Measurements from ENCODE around the gene RBMS3. TPM values are rescaled to one million over a fixed set of nuclear protein-coding genes. Genes with fewer than 3 reads are reported as not detected.

RBMS3 gene
- total RNA-seq, 2 donors from 2014 or later: 87.1 to 109 TPM

DNA sequence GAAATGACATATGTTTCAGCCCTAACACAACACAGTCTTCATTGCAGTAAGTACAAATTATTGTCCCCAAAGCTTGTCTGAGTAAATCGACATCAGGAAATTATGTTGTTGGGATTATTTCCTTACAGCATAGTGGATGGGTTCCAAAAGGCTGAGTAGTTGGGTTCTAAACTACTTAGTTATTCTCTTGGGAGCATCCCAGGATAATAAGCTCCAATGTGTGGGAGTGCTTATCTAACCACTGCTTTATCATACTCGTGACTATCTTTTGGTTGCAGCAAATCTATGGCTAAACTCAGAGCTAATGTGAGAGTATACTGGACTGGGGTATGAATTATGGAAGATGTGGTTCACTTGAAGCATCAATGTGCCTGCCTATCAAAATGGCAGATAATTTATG is 128.5 kb downstream of the RBMS3 start:
- DNase-seq (ENCODE audit: low spot score): no peak
- intact Hi-C loops (cut with DNase I): no loop called here

GRCh38 chr3:29410220-29410619 is 129.3 kb downstream of the RBMS3 start:
- no peak for DNase-seq (ENCODE audit: low spot score)
- intact Hi-C loops (cut with DNase I): no loop called here

GRCh38 chr3:29410660-29411405 is 130.0 kb downstream of the RBMS3 start:
- intact Hi-C loops (cut with DNase I): no loop called here
- no peak for DNase-seq (ENCODE audit: low spot score)

DNA sequence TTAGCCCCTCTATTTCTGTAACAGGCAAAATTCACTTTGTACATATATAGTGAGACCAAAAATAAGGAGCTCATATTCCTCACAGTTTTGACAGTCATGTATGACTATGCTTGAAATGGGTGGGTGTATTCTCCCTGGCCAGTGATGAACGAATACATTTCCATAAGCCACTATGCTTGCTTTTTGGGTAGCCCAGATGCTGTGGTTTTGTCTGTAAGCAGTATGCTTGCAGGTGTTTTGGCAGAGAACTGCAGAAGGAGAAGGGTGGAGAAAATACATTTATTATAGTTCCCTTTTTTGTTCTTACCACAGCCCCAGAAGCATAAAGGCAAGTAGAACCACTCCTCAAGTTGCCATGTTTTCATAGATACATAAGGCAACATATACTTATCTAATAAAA is 131.2 kb downstream of the RBMS3 start:
- intact Hi-C loops (cut with DNase I): no loop called here
- DNase-seq (ENCODE audit: low spot score): no peak

DNA sequence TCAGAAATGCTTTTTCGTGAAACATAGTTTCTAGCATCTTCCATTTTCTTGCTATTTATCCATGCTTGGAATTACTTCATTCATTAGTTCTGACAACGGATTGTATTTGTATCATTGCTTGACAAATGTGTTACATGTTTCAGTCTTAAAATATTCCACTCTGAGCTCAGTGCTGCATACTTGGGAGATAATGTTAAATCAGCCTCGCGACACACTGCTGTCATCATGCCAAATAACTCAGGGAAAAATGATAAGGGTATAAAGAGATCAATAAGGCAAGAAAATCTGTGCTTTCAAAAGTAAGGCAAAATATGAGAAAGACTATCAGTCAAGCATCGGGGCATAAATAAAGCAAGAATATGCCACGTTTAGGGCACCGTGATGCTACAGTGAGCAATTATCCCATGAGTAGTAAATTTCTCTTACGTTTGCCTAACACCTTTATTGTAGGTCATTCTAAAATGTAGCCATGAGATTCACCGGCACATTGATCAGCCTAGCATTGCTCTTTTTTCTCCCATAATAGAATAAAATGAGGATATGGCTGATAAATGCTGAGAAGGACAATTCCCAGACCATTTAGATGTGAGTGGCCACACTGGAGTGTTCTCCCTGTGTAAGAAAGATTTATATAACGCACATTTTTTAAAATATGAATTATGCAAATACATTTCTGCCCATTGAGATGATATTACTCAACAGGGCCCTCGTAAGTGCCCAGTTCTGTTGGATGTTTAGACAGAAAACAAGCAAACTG is 133.8 kb downstream of the RBMS3 start:
- DNase-seq (ENCODE audit: low spot score): no peak
- intact Hi-C loops (cut with DNase I): no loop called here

DNA sequence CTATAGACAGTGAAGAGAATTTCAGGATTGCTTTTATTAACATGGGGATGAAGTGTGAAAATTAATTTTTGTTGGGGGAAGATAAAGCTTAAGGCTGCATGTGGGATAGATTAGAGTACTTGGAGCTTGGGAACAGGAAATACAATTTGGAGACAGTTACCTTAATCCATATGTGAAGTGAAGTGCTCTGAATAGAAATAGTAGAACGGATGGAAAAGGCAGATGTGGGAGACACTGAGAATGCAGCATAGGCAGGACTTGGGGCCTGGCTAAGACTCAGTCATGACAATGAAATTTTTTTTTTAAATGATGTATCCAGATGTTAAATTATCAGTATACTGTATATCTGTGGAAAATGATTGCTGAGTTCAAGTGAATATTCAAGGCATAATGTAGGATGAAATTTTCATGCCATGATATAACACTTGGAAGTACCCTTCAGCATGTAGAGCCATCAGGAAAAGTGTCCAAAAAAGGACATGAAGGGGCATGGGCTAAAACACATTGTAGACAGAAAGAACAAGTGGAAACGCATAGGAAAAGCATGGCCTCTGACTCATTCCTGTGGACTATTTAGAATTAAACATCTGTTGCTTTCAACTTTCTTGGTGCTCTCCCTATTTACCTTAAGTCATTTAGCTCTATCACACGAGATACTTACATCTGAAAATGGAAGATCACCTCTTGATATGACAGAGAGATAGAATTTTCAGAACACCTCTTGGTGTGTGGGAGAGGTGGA is 134.8 kb downstream of the RBMS3 start:
- no peak for DNase-seq (ENCODE audit: low spot score)
- intact Hi-C loops (cut with DNase I): no loop called here

GRCh38 chr3:29416514-29416913 is 135.6 kb downstream of the RBMS3 start:
- intact Hi-C loops (cut with DNase I): no loop called here
- DNase-seq (ENCODE audit: low spot score): peak; percentile 26

DNA sequence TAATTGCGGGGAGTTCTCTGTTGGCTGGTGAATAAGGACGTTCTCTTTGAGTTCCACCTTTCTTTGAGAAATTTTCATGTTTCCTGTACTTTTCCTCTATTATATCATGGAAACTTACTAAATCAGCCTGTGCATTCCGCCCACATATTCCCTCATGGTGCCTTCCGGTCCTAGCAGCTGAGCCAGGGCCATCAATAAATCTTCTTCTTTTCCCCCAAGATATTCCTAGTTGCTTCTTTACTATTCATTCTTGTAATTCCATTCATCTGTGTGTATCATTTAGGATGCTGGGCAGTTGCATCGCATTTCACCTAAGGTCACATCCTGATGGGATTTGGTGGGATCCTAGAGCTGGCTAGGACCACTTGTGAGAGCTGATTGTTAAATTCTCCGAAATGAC is 139.2 kb downstream of the RBMS3 start:
- no peak for DNase-seq (ENCODE audit: low spot score)
- intact Hi-C loops (cut with DNase I): no loop called here

DNA sequence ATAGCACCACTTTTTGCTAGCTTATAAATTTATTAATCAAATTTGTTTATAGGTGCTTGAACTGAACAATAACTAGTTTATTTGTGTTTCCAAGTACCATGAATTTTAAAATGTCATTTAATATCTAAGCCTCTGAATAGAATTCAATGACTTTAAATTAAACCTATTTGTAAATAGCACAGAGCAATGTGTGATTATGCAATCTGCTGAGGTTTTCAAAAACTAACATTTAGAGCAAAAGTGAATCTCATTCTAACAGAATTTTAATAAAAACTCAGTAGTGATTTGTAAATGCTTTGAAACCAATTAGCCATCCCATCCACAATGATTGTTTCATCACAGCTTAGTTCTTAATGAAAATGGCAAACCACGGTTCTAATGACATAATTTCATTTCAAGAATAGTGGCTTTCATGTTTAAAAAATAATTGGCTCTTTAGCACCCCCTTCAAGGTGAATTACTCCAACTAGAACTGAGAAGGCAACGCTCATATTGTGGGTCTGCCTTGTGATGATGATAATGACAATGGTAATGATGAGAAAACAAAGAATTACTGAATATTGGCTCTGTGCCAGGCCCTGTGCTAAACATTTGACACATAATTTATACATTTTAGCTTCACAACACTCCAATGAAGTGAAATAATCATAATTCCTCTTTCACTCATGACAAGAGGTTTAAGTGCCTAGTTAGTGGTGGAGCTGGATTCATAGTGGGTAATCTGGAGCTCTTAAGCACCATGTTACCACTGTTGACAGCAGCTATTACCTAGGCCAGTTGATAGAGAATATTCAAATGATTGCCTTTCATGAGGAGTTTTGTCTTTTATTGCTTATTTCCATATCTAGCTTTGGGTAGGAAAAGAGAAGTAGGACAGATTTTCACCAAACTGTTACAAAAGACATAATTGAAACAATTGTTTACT is 145.7 kb downstream of the RBMS3 start:
- intact Hi-C loops (cut with DNase I): no loop called here
- DNase-seq (ENCODE audit: low spot score): no peak

DNA sequence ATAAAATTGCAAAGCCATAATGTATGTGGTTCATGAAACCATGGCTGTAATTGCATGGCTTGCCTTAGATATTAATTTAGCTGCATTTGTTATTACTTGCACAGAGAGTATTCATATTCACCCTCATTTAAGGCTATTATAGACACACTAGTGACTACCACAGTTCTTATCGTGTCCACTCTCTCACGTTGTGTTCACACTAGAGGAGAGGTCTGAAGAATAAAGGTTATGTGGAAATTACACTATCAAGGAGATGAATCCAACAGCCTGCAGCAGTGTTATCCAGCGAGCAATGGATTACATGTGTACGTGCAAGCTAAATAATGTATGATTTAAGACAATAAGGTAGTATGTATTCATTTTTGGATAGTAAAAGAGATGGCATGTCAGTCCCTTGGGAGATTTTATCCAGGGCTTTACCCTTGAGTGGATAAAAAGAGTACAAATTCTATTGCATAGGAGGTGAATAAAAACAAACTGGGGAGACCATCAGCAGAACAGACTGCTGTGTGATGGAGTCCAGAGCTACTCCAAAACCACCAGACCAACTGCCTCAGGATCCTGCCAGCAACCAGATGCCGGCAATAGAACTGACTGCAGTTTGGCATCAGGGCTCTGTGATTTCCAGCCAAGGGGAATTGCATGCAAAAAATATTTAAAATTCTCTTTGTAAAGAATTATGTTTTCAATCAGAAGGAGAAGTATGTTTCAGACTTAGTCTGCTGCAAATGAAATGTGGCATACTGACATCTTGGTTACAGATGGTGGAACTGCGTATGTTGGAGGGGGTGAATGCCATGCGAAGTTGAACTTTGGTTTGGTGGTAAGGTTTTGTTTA is 146.6 kb downstream of the RBMS3 start:
- no peak for DNase-seq (ENCODE audit: low spot score)
- intact Hi-C loops (cut with DNase I): no loop called here

DNA sequence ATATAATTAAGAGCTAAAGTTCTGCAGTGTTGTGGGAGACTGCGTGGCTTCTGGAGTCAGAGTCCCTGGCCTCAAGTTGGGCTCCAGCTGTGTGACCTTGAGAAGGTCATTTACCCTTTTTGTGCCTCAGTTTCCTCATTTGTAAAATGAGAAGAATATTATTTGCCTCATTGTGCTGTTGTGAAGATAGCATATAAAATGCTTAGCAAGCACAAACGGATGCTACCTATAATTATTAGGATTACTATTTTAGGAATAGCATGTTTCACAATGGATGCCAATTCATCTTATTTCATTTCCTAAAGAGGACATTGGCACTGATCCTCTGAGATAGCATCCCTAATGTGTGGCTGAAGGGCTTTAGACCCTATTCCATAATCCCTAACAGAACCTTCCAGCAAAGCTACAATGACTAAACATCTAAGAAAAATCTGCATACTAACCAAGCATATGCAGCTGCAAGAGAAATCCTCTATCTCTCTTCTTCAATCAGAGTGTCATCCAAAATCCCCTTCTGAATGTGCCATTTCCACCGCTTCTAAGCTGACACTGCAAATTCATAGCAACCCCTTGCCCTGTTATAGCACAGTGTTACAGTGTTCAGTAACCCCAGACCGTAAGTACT is 148.3 kb downstream of the RBMS3 start:
- intact Hi-C loops (cut with DNase I): no loop called here

DNA sequence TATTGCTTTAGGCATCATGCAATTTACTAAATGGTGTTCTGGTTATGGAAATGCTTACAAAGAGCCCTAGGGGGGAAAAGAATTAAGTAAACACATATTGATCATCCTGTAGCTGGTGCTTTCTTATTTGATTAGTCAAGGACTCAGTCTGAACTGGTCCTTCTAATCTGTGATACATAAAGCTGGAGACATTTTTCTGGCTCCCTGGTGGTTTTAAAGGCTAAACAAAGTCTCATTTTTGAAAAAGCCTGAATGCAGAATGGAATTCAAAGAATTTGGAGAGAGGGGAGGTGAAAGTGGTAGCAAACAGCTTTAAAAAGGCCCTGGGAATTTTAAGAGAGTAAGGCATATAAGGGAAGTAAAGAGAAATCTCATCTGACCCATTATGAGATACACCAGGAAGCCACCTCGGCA is 149.7 kb downstream of the RBMS3 start:
- intact Hi-C loops (cut with DNase I): loop anchor here in 1 of 2 donors (10.0 kb wide), 1 partner anchor 146 kb away; the partner anchor contains the start of gene RBMS3
- DNase-seq (ENCODE audit: low spot score): no peak

More for the DNA sequence above, 148.3 kb downstream of the RBMS3 start:
- DNase-seq (ENCODE audit: low spot score): no peak

DNA sequence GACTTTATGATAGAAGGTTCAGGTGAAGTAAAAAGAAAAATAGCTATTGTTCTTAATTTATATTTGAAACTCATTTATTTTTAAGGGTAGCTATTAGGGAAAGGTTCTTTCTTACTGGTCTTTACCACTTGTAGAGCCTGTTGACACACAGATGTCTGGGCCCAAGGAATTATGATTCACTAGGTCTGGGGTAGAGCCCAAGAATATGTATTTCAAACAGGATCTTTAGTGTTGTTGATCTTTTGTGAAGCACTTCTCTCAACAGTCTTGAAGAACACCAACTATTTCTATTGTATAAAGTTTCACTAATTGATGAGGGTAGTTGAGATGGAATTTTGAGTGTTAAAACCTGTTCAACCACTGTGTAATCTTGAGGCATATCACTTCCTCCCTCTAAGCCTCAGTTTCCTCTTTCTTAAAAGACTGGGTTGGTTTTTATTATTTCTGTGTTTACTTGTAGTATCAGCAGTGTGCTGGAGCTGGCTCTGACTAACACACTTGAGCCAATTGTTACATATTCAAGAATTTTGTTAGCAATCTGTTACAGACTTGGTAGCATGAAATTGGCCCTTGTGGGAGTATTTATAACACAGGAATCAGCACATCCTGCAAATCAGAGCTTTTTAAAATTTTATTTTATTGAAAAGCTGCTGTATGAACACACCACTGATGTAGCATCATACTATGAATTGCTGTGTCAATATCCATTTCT is 155.9 kb downstream of the RBMS3 start:
- intact Hi-C loops (cut with DNase I): loop anchor here in 1 of 2 donors (10.0 kb wide), 1 partner anchor 152 kb away; the partner anchor contains the start of gene RBMS3
- no peak for DNase-seq (ENCODE audit: low spot score)

DNA sequence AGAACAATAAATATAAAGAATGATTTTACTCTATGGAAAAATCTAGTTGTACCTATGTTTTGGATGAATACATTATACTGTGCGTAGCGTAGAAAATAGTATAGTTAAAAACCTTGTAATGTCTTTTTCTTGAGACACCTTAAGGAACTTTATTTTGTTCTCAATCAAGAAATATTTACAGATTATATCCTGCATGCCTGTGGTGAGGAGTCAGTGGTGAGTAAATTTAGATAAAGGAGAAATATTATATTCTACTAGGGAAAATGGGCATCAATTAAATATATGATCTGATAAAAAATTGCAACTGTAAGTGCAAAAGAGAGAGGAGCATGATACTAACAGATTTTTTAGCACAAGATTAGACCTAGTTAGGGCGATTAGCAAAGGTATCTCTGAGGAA is 157.7 kb downstream of the RBMS3 start:
- intact Hi-C loops (cut with DNase I): loop anchor here in 1 of 2 donors (10.0 kb wide), 1 partner anchor 154 kb away; the partner anchor contains the start of gene RBMS3
- DNase-seq (ENCODE audit: low spot score): no peak

DNA sequence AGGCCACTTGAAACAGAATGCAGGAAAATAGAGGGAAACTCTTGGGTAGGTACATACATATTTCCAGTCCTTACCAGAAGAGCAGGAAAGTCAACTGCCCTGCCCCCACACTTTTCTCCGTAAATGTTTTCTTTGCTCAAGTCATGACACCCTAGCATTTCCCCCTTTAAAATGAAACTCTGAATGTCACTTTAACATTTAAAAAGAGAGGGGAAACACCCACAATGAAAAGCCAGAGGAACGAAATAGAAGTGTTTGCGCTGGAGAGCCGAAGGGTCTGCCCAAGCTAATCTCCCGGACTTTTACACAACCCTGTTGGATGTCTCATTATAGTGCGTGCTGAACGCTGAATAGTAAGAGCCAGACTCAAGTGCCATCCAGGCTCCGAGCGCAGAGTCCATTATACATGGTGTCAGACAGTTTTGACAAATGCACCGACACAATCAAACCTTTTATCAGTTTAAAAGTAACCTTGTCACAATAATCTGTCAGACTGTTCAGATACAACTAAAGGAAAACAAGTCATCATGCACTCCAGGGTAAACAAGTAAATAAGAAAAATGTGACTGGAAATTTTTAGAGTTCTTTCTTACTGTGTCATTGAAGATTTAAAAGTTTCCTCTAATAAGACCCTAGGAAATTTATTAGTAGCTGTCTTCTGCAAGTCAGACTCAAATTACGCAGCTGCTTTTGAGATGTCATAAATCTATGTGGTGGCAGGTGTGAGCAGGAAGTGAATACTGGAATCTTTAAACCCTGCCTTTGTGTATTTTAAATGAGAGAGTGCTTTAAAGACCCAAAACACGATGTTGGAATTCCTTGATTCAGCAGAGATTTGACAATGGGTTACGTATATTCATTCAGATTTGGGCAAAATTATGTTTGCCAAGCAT is 159.8 kb downstream of the RBMS3 start:
- intact Hi-C loops (cut with DNase I): loop anchor here in 1 of 2 donors (1.0 kb wide), 1 partner anchor 19 kb away; no protein-coding TSS in a partner anchor
- no peak for DNase-seq (ENCODE audit: low spot score)

DNA sequence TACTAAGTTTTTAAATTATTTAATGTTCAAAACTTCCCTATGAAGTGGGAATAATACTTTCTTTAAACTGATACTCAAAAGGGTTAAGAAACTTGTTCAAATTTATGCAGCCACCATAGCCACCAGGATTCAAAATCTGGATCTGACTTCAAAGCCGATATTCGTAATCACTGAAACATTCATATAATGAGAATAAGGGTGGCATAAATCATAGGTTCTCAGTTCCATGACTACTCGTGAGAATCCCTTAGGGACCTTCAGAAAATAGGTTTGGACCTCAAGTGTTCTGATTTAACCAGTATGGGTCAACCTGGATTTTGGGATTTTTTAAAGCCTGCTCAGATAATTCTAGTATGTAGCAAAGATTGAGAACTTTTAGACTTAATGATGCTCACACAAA is 160.6 kb downstream of the RBMS3 start:
- intact Hi-C loops (cut with DNase I): no loop called here
- DNase-seq (ENCODE audit: low spot score): no peak

Data from posterior vena cava (tissue), 2 donors.